Hepatocyte (in vitro differentiated cells): ENCODE measurements around the gene SRRM2.

Experiments used
- CTCF ChIP-seq: fragments of 200-600 bp; sonication (generic); IDR thresholded peaks from 2 replicates; pipeline ENCODE4 v1.5.1; 2016; ENCODE audit warnings: antibody characterized with exemption, mild to moderate bottlenecking; ENCODE audit not compliant: poor library complexity
- EZH2 ChIP-seq: fragments of 200-600 bp; sonication (generic); IDR thresholded peaks from 2 replicates; pipeline ENCODE4 v1.6.1; 2016; ENCODE audit warnings: antibody characterized with exemption, mild to moderate bottlenecking, borderline replicate concordance
- EZH2phosphoT487 ChIP-seq: fragments of 200-600 bp; sonication (generic); IDR thresholded peaks from one replicate; pipeline ENCODE4 v1.6.1; 2018; ENCODE audit warnings: antibody characterized with exemption, mild to moderate bottlenecking, low read depth, moderate library complexity; ENCODE audit not compliant: unreplicated experiment, severe bottlenecking

- no peak for TF ChIP-seq CTCF
- TF ChIP-seq EZH2phosphoT487 = no peak
- TF ChIP-seq EZH2 = no peak
Observed at GRCh38 chr16:2726923-2727322, 25.5 kb upstream of the SRRM2 start.
